Upper lobe of right lung (tissue), 1 donor: ENCODE measurements around the gene IFFO2. TPM values are rescaled to one million over a fixed set of nuclear protein-coding genes. Genes with fewer than 3 reads are reported as not detected.
A peak's percentile ranks its signal among the peaks of the same experiment; 100 is the strongest.

Experiments used
- ATAC-seq: fragments of 200-7000 bp; cut with Tn5 transposase; one replicate; pipeline ENCODE4 v1.9.1; 2020; ENCODE audit warnings: mild to moderate bottlenecking, moderate library complexity
- DNase-seq: peaks from one replicate; pipeline ENCODE4 v3.0.0-alpha.2; 2020
- H3K27ac ChIP-seq: fragments of 200-600 bp; one replicate; pipeline ENCODE4 v1.8.0; 2022
- H3K27me3 ChIP-seq: fragments of 200-600 bp; one replicate; pipeline ENCODE4 v1.8.0; 2022; ENCODE audit warnings: mild to moderate bottlenecking
- H3K36me3 ChIP-seq: fragments of 200-600 bp; one replicate; pipeline ENCODE4 v1.8.0; 2022
- H3K4me1 ChIP-seq: fragments of 200-600 bp; one replicate; pipeline ENCODE4 v1.8.0; 2022
- H3K4me3 ChIP-seq: fragments of 200-600 bp; one replicate; pipeline ENCODE4 v1.8.0; 2022; ENCODE audit warnings: mild to moderate bottlenecking
- H3K9me3 ChIP-seq: fragments of 200-600 bp; one replicate; pipeline ENCODE4 v1.8.0; 2022
- CTCF ChIP-seq: fragments of 200-600 bp; IDR thresholded peaks from one replicate; pipeline ENCODE4 v1.8.0; 2022; ENCODE audit warnings: antibody characterized with exemption
- intact Hi-C: fragments of 100-400 bp; cut with DNase I; formaldehyde crosslinking; loops from one replicate; pipeline ENCODE4 v1.11.0; 2022
- total RNA-seq: library from RNA; stranded (reverse); fragmentation: NEBNext Ultra II Directional; extraction: Animal tissue kit (Norgen Biotek cat#: 25700); gene quantifications from one replicate; pipeline ENCODE4 v1.2.1, GENCODE V29; 2021
- donor health status: DM: no; HTN: yes; CAD: no; lungs with severe emphysema.

IFFO2 gene
- total RNA-seq, 1 donor from 2014 or later: 15.4 TPM

DNA sequence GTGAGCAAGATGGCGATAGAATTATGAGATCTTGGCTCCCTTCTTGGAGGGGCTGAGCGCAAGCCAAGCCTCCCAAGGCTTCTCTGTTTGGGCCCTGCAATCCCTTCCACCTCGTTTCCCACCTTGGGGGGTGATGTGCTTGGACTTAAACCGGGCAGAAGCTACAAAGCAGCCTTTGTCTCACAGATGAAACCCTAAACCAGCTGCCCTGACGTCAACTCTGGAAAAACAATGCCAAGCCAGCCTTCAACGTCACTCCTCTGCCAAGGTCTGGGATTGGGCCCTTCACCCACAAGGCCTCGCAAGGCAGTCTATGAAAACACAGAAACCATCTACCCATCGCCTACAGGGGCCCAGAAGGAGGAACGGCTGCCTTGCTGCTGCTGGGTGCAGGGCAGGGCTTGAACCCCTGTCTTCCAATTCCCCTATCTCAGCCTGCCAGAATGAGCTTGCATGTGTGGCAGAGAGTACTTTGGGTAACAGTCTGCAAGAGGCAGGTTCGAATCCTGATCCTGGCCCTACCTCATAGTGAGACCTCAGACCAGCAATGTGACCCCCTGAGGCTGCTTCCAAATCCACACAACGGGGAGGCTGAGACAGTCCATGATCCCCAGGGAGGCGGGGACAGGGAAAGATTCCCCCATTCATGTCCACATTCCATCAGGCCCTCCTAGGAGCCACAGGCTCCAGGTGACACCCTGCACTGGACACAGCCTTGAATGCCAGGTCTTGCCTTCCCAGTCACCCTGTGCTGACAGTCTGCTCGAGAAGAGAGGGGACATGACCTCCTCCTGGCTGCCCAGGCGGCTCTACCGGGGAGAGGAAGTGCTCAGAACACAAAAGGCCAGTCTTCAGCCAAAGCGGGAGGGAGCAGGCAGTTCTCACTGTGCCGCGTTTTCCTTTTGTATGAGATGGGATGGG lies 15.0 kb downstream of the IFFO2 start:
- H3K4me3 ChIP-seq: no peak overlapping the region
- DNase-seq (no peak), ATAC-seq (no peak)
- no peaks in the 10 kb centered on the region for H3K27me3 ChIP-seq
- intact Hi-C loops: no loop called here
- TF ChIP-seq CTCF: no peak
- no peaks in the 10 kb centered on the region for H3K36me3 ChIP-seq
- no peak overlapping the region for H3K27ac ChIP-seq
- no peaks in the 10 kb centered on the region for H3K9me3 ChIP-seq
- H3K4me1 ChIP-seq: peaks cover 57% of the 10 kb centered on the region

DNA sequence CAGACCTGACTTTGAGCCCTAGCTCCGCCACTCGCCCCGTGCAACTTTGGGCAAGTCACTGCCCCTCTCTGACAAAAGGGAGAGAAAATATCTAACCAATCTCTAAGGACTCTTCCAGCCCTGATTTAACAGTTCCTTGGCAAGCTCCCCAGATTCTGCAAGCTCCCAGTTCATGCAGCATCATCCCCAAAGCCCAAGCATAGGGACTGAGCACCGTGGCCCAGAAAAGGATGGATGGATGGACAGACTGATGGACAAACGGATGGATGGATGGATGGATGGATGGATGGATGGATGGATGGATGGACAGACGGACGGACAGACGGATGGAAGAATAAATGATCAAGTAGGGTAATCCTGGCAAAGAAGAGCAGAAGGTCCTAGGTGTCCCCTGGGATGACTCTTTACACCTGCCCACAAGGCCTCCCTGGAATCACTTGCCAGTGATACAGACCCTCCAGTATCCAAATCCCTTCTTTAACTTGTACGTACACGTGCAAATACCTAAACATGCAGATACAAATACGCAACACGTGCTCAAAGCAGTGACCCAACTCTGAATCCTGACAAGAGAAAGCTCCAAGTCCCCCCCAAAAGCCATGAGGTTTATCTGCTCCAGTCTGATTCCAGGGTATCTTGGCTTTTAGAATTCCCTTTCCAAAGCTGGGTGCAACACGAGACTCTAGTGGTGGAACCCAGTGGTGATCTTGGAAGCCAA lies 16.0 kb downstream of the IFFO2 start:
- no peak for ATAC-seq
- no peak overlapping the region for H3K27ac ChIP-seq
- TF ChIP-seq CTCF: no peak
- H3K27me3 ChIP-seq: no peaks in the 10 kb centered on the region
- H3K9me3 ChIP-seq: no peaks in the 10 kb centered on the region
- H3K4me3 ChIP-seq: no peak overlapping the region
- DNase-seq: no peak
- no peaks in the 10 kb centered on the region for H3K36me3 ChIP-seq
- intact Hi-C loops: no loop called here
- peaks cover 50% of the 10 kb centered on the region for H3K4me1 ChIP-seq

DNA sequence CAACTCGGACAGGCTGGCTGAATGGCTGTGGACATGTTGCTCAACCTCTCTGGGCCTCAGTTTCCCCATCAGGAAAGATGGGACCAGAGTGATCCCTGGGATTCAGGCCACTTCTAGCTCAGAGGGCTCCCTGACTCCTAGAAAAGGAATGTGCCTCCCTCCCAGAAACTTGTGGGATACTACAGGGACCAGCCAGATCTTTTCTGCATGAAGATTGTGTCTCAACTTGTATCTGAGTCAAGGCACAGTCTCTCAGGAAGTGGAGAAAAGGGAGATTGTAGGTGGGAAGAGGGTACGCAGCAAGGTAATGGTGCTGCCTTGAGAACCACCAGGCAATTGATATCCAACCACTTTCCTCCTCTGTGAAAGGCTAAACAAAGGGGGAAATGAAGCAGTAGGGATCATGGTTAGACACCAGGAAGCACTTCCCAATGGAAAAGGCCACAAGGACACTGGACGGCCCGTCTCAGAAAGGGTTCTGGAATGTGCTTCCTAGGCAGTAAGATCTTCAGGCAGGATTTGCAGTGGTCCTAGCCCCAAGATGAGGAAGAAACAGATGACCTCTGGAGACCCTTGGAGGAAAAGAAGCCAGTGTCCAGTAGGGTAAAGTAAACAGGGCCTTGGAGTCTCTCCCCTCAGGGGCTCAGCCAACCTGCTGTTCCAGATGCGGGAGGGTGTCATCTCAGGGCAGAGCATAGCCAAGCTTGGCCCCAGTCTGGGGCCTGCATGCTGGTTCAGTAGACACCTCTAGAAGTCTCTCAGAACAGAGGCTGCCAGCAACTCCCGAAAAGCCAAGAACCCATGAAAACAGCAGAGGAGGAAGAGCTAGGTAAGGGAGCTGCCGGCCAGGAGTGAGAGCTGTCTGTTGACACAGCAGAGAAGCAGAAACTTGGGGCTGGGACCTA lies 16.8 kb downstream of the IFFO2 start:
- ATAC-seq (no peak), DNase-seq (no peak)
- intact Hi-C loops: no loop called here
- Histone ChIP-seq H3K4me3 (no peak overlapping the region), H3K36me3 (no peaks in the 10 kb centered on the region), H3K9me3 (no peaks in the 10 kb centered on the region), H3K4me1 (peaks cover 42% of the 10 kb centered on the region), H3K27ac (no peak overlapping the region), H3K27me3 (no peaks in the 10 kb centered on the region)
- TF ChIP-seq CTCF: no peak

GRCh38 chr1:18938707-18939070 lies 17.8 kb downstream of the IFFO2 start:
- no peak for DNase-seq
- TF ChIP-seq CTCF: no peak
- intact Hi-C loops: no loop called here
- H3K4me1 ChIP-seq: peaks cover 41% of the 10 kb centered on the region
- H3K27ac ChIP-seq: no peak overlapping the region
- H3K27me3 ChIP-seq: no peaks in the 10 kb centered on the region
- no peaks in the 10 kb centered on the region for H3K36me3 ChIP-seq
- H3K9me3 ChIP-seq: no peaks in the 10 kb centered on the region
- peak; percentile 3 for ATAC-seq
- no peak overlapping the region for H3K4me3 ChIP-seq

- Histone ChIP-seq H3K4me3 (no peak overlapping the region), H3K27me3 (no peaks in the 10 kb centered on the region), H3K27ac (no peak overlapping the region), H3K36me3 (no peaks in the 10 kb centered on the region), H3K9me3 (no peaks in the 10 kb centered on the region), H3K4me1 (peaks cover 45% of the 10 kb centered on the region)
- intact Hi-C loops: no loop called here
- DNase-seq: no peak
- TF ChIP-seq CTCF: no peak
- no peak for ATAC-seq
Observed at GRCh38 chr1:18938008-18938706, 18.3 kb downstream of the IFFO2 start.
